GM10266 (cell line): ENCODE data around the gene CNTNAP2.

Experiments used
- DNase-seq: peaks from one replicate; pipeline ENCODE4 v3.0.0; 2012; ENCODE audit errors: extremely low spot score
- CTCF ChIP-seq: IDR thresholded peaks from 2 replicates; pipeline ENCODE4 v1.5.1; 2012; ENCODE audit warnings: mild to moderate bottlenecking, low read depth; ENCODE audit not compliant: control insufficient read depth, insufficient read depth; ENCODE audit errors: missing control alignments

Gene CNTNAP2

DNA sequence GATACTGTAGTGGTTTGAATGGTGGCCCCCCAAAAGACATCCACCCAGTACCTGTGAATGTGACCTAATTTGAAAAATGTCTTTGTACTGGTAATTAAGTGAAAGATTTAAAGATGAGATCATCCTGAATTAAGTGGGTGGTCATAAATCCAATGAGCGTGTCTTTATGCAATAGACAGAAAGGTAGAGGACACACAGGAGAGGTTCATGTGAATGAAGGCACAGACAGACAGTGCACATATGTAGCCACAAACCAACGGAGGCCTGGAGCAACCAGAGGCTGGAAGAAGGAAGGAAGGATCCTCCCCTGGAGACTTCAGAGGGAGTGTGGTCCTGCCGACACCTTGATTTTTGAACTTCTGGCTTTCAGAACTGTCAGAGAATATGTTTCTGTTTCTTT, 160.3 kb downstream of the CNTNAP2 start:
- no peak for DNase-seq
- no peak for TF ChIP-seq CTCF

GRCh38 chr7:146285418-146285817, 168.8 kb downstream of the CNTNAP2 start:
- TF ChIP-seq CTCF: no peak

GRCh38 chr7:146290746-146291145, 174.1 kb downstream of the CNTNAP2 start:
- no peak for DNase-seq

More at GRCh38 chr7:146285418-146285817, 168.8 kb downstream of the CNTNAP2 start:
- no peak for DNase-seq

GRCh38 chr7:146291900-146292299, 175.3 kb downstream of the CNTNAP2 start:
- DNase-seq: no peak
- TF ChIP-seq CTCF: no peak

More at GRCh38 chr7:146290746-146291145, 174.1 kb downstream of the CNTNAP2 start:
- no peak for TF ChIP-seq CTCF

GRCh38 chr7:146296028-146296427, 179.4 kb downstream of the CNTNAP2 start:
- TF ChIP-seq CTCF: no peak
- no peak for DNase-seq

- DNase-seq: no peak
- no peak for TF ChIP-seq CTCF
These were observed 198.4 kb downstream of the CNTNAP2 start for GRCh38 chr7:146314962-146315361.

- no peak for DNase-seq
- no peak for TF ChIP-seq CTCF
These were observed 203.0 kb downstream of the CNTNAP2 start for GRCh38 chr7:146319629-146320028.

DNA sequence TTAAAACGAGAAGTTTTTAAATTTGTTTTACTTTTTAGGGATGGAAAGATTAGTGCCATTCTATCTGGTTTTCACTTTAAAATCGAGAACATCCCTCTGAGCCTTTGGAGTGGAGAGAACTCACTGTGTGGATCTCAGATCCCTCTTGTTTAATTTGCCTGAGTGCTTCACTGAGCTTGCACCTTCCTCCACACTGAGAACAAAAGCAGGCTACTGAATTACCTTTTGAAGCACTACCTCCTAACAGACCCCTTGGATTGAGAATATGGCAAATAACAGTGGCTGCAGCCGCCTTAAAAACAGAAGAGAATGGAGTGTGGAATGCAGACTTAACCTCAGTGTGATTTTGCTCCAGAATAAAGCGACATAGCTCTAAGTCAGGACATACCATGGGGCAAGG, 204.7 kb downstream of the CNTNAP2 start:
- no peak for TF ChIP-seq CTCF
- DNase-seq: no peak
